Mammary epithelial cell (primary cell): ENCODE data around the gene MPZL1.
"Not testable (repeated sequence)": the region's sequence is repeated elsewhere in the genome, so short reads cannot be mapped to it uniquely, and the experiment has no call there.

Experiments
- EZH2 ChIP-seq: IDR thresholded peaks from 2 replicates; pipeline ENCODE4 v1.6.1; 2012; ENCODE audit warnings: low read length, inconsistent platforms, borderline replicate concordance
- TF ChIP-seq, protein P1 (sequence below), 2 donors: IDR thresholded peaks in 1 of 2; conservative IDR thresholded peaks in 1 of 2; 2 replicates each; pipeline ENCODE4 v1.5.1; 2011 to 2012; ENCODE audit warnings: inconsistent platforms in 2 of 2, low read length in 2 of 2, mild to moderate bottlenecking in 2 of 2, control low read depth in 1 of 2, low read depth in 1 of 2; ENCODE audit not compliant: insufficient read depth in 1 of 2; ENCODE audit errors: extremely low read depth in 1 of 2

DNA sequence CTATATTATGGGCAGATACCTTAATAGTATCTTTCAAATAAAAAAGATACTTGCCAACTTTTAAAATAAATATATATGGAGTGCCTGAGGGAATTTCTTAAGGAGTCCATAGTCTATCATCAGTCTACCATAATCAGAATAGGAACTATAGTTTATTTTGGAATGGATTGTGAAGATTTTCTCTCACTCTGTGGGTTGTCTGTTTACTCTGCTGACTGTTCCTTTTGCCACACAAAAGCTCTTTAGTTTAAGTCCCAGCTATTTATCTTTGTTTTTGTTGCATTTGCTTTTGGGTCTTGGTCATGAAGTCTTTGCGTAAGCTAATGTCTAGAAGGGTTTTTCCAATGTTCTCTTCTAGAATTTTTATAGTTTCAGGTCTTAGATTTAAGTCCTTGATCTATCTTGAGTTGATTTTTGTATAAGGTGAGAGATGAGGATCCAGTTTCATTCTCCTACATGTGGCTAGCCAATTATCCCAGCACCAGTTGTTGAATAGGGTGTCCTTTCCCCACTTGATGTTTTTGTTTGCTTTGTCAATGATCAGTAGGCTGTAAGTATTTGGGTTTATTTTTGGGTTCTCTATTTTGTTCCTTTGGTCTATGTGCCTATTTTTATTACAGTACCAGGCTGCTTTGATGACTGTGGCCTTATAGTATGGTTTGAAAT is 20.7 kb downstream of the MPZL1 start:
- not testable (repeated sequence) for TF ChIP-seq EZH2
- TF ChIP-seq, protein P1, sequence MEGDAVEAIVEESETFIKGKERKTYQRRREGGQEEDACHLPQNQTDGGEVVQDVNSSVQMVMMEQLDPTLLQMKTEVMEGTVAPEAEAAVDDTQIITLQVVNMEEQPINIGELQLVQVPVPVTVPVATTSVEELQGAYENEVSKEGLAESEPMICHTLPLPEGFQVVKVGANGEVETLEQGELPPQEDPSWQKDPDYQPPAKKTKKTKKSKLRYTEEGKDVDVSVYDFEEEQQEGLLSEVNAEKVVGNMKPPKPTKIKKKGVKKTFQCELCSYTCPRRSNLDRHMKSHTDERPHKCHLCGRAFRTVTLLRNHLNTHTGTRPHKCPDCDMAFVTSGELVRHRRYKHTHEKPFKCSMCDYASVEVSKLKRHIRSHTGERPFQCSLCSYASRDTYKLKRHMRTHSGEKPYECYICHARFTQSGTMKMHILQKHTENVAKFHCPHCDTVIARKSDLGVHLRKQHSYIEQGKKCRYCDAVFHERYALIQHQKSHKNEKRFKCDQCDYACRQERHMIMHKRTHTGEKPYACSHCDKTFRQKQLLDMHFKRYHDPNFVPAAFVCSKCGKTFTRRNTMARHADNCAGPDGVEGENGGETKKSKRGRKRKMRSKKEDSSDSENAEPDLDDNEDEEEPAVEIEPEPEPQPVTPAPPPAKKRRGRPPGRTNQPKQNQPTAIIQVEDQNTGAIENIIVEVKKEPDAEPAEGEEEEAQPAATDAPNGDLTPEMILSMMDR (conservative IDR thresholded peaks at IDR 0.05 in 1 of 2, IDR thresholded peaks at IDR 0.05 in 1 of 2; ENCODE audit: extremely low read depth in 1 of 2, insufficient read depth in 1 of 2, low read depth in 1 of 2, low read length in 2 of 2): not testable (repeated sequence)
